Activated CD4-positive, alpha-beta T cell treated with anti-CD3 and anti-CD28 coated beads, Interleukin-2, Interleukin-4, amounts not matched to agents 100 ng/mL and 50 ng/mL, durations not matched to agents 16 hours and 8 hours (primary cell): Measurements from ENCODE around the gene CALCR.
"Not testable (repeated sequence)": the region's sequence is repeated elsewhere in the genome, so short reads cannot be mapped to it uniquely, and the experiment has no call there.

Experiments
- DNase-seq: peaks from one replicate; pipeline ENCODE4 v3.0.0-alpha.2; 2020; ENCODE audit warnings: low spot score

CALCR gene

GRCh38 chr7:93574646-93575554, at the start of gene CALCR:
Gene CALCR (minus strand): TSS chr7:93574724. CDS start chr7:93486981, 87,743 bp downstream.
- DNase-seq = no peak

- no peak for DNase-seq
Measured at GRCh38 chr7:93623816-93624215, 49.3 kb upstream of the CALCR start.

- no peak for DNase-seq
Measured at GRCh38 chr7:93622036-93623033, 47.8 kb upstream of the CALCR start.

GRCh38 chr7:93620864-93621263, 46.3 kb upstream of the CALCR start:
- DNase-seq = no peak

GRCh38 chr7:93620057-93620456, 45.5 kb upstream of the CALCR start:
- DNase-seq = no peak

GRCh38 chr7:93601363-93601762, 26.8 kb upstream of the CALCR start:
- no peak for DNase-seq

GRCh38 chr7:93594250-93594649, 19.7 kb upstream of the CALCR start:
- no peak for DNase-seq

- DNase-seq = no peak
Measured at GRCh38 chr7:93592588-93593266, 18.2 kb upstream of the CALCR start.

- DNase-seq = not testable (repeated sequence)
Measured at GRCh38 chr7:93591224-93592050, 16.9 kb upstream of the CALCR start.

- DNase-seq = not testable (repeated sequence)
Measured at GRCh38 chr7:93586479-93586865, 11.9 kb upstream of the CALCR start.

- DNase-seq = not testable (repeated sequence)
Measured at GRCh38 chr7:93585694-93586478, 11.4 kb upstream of the CALCR start.

- no peak for DNase-seq
Measured at GRCh38 chr7:93579431-93579830, 4.9 kb upstream of the CALCR start.

GRCh38 chr7:93578762-93579161, 4.2 kb upstream of the CALCR start:
- no peak for DNase-seq

- DNase-seq = no peak
Measured at GRCh38 chr7:93575555-93576399, 1.3 kb upstream of the CALCR start.

- DNase-seq = no peak
Measured at GRCh38 chr7:93574269-93574645, 267 bp downstream of the CALCR start.

- DNase-seq = no peak
Measured at GRCh38 chr7:93569189-93569588, 5.3 kb downstream of the CALCR start.

GRCh38 chr7:93566876-93567275, 7.6 kb downstream of the CALCR start:
- DNase-seq = no peak

GRCh38 chr7:93563584-93563983, 10.9 kb downstream of the CALCR start:
- no peak for DNase-seq

GRCh38 chr7:93562936-93563335, 11.6 kb downstream of the CALCR start:
- no peak for DNase-seq
